Thoracic aorta (tissue), 2 donors: ENCODE measurements around the gene COX17. TPM values are rescaled to one million over a fixed set of nuclear protein-coding genes. Genes with fewer than 3 reads are reported as not detected.
A peak's percentile ranks its signal among the peaks of the same experiment; 100 is the strongest.

ENCODE experiments used
- ATAC-seq: fragments of 150-250 bp; one replicate; pipeline ENCODE4 v1.8.0; 2017; ENCODE audit warnings: low read depth; ENCODE audit not compliant: insufficient number of reproducible peaks, low FRiP score
- DNase-seq: peaks from one replicate; pipeline ENCODE4 v3.0.0-alpha.2; 2020; ENCODE audit warnings: low spot score
- H3K27ac ChIP-seq, 2 donors: fragments of 200-600 bp; sonication (generic); 1 replicate in 1 of 2; 2 replicates in 1 of 2; pipeline ENCODE4 v1.5.1; 2016; ENCODE audit warnings: mild to moderate bottlenecking in 2 of 2, moderate library complexity in 2 of 2
- H3K27me3 ChIP-seq: fragments of 200-600 bp; sonication (generic); replicated peaks from 2 replicates; pipeline ENCODE4 v1.6.0; 2016; ENCODE audit warnings: mild to moderate bottlenecking; ENCODE audit not compliant: insufficient read depth
- H3K36me3 ChIP-seq: fragments of 200-600 bp; sonication (generic); one replicate; pipeline ENCODE4 v1.5.1; 2016
- H3K4me1 ChIP-seq, 2 donors: fragments of 200-600 bp; sonication (generic); 1 replicate in 1 of 2; 2 replicates in 1 of 2; pipeline versions ENCODE4 v1.5.1 to v1.6.0; 2016; ENCODE audit warnings: low read depth in 2 of 2, mild to moderate bottlenecking in 1 of 2; ENCODE audit not compliant: control insufficient read depth in 1 of 2
- H3K4me3 ChIP-seq: fragments of 200-600 bp; sonication (generic); 2 replicates; pipeline ENCODE4 v1.5.1; 2016; ENCODE audit warnings: mild to moderate bottlenecking
- H3K9me3 ChIP-seq: fragments of 200-600 bp; sonication (generic); 2 replicates; pipeline ENCODE4 v1.5.1; 2016
- CTCF ChIP-seq: fragments of 200-600 bp; sonication (generic); IDR thresholded peaks from one replicate; pipeline ENCODE4 v1.5.1; 2019; ENCODE audit warnings: antibody characterized with exemption
- total RNA-seq, 2 donors: library from RNA; depleted of rRNA; stranded (reverse); fragments of >200 nt; gene quantifications; one replicate each; pipeline versions ENCODE4 v1.1.0 to v1.2.3, GENCODE V29; 2016

Gene COX17
- total RNA-seq, 2 donors from 2014 or later = 15.2 to 51.3 TPM

- ATAC-seq = no peak
- Histone ChIP-seq H3K9me3 (no peaks in the 10 kb centered on the region), H3K4me1 (peaks cover 20% of the 10 kb centered on the region in 2 donors), H3K27me3 (no peaks in the 10 kb centered on the region), H3K4me3 (no peak overlapping the region), H3K36me3 (peaks cover 4% of the 10 kb centered on the region), H3K27ac (no peak overlapping the region)
- DNase-seq = no peak
- no peak for TF ChIP-seq CTCF
Observed at GRCh38 chr3:119643528-119643927, 33.7 kb downstream of the COX17 start.

- peaks cover 4% of the 10 kb centered on the region for H3K36me3 ChIP-seq
- DNase-seq = no peak
- H3K27ac ChIP-seq = no peak overlapping the region
Observed at GRCh38 chr3:119642746-119643473, 34.3 kb downstream of the COX17 start.

GRCh38 chr3:119641416-119641815 is 35.8 kb downstream of the COX17 start:
- peaks cover 8 to 23% of the 10 kb centered on the region in 2 donors for H3K4me1 ChIP-seq

More at GRCh38 chr3:119642746-119643473, 34.3 kb downstream of the COX17 start:
- no peak for ATAC-seq
- no peak for TF ChIP-seq CTCF
- Histone ChIP-seq H3K27me3 (no peaks in the 10 kb centered on the region), H3K4me3 (no peak overlapping the region), H3K4me1 (peaks cover 20% of the 10 kb centered on the region in 2 donors), H3K9me3 (no peaks in the 10 kb centered on the region)

GRCh38 chr3:119639494-119640350 is 37.5 kb downstream of the COX17 start:
- H3K36me3 ChIP-seq = peaks cover 4% of the 10 kb centered on the region
- H3K9me3 ChIP-seq = no peaks in the 10 kb centered on the region
- no peak overlapping the region for H3K4me3 ChIP-seq
- peak overlapping the region in 1 of 2 donors; percentile 69 for H3K27ac ChIP-seq
- H3K4me1 ChIP-seq = peaks cover 7 to 23% of the 10 kb centered on the region in 2 donors
- ATAC-seq (no peak), DNase-seq (no peak)
- H3K27me3 ChIP-seq = no peaks in the 10 kb centered on the region
- no peak for TF ChIP-seq CTCF

More at GRCh38 chr3:119641416-119641815, 35.8 kb downstream of the COX17 start:
- Histone ChIP-seq H3K27ac (no peak overlapping the region), H3K27me3 (no peaks in the 10 kb centered on the region), H3K36me3 (peaks cover 4% of the 10 kb centered on the region), H3K4me3 (no peak overlapping the region), H3K9me3 (no peaks in the 10 kb centered on the region)
- DNase-seq = no peak
- no peak for ATAC-seq
- TF ChIP-seq CTCF = no peak
